Erythroblast (primary cell): ENCODE measurements around the gene PPM1J.

ENCODE experiments used
- GATA1 ChIP-seq: IDR thresholded peaks from 2 replicates; pipeline ENCODE4 v1.6.1; 2011; ENCODE audit warnings: low read depth, mild to moderate bottlenecking, control low read depth, low read length, moderate library complexity
- POLR2A ChIP-seq: IDR thresholded peaks from 2 replicates; pipeline ENCODE4 v1.6.1; 2011; ENCODE audit warnings: mild to moderate bottlenecking, low read length

DNA sequence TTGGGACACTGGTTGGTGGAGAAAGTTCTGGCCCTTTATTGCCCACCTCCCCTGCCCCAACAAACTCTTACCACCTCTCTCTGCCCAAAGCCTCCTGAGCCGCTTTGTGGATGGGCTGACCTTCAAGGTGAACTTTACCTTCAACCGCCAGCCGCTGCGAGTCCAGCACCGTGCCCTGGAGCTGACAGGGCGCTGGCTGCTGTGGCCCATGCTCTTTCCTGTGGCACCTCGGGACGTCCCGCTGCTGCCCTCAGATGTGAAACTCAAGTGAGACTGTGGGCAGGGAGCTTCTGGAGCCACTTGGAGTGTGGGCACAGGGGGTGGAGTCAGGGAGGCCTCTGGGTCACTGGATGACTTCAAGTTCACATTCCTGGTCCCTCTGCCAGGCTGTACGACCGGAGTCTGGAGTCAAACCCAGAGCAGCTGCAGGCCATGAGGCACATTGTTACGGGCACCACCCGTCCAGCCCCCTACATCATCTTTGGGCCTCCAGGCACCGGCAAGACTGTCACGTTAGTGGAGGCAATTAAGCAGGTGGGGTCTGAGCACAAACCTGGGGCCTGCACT, 20.7 kb downstream of the PPM1J start:
- TF ChIP-seq POLR2A (no peak), GATA1 (no peak)
